Natural killer cell treated with Interleukin-12 subunit alpha and Interleukin-12 subunit beta and Interleukin-15 and Interleukin-18, amount 100 ng/mL, for 72 hours (primary cell): ENCODE data around the gene EDRF1. TPM values are rescaled to one million over a fixed set of nuclear protein-coding genes. Genes with fewer than 3 reads are reported as not detected.

Experiments used
- ATAC-seq, 2 donors: fragments of 150-1000 bp; cut with Tn5 transposase in 1 of 2; sonication (Bioruptor Pico), chemical (Tn5 transposase) in 1 of 2; 2 replicates each; pipeline ENCODE4 v1.10.0; 2021
- DNase-seq: peaks from one replicate; pipeline ENCODE4 v3.0.0; 2022; ENCODE audit warnings: low spot score
- H3K27ac Mint-ChIP-seq, 2 donors: 1 replicate in 1 of 2; 2 replicates in 1 of 2; pipeline ENCODE4 v1.8.0; 2022; ENCODE audit warnings: mixed read lengths in 2 of 2, mild to moderate bottlenecking in 1 of 2, moderate library complexity in 1 of 2
- H3K27me3 Mint-ChIP-seq, 2 donors: 1 replicate in 1 of 2; 2 replicates in 1 of 2; pipeline ENCODE4 v1.8.0; 2022; ENCODE audit warnings: mixed read lengths in 2 of 2
- H3K36me3 Mint-ChIP-seq: one replicate; pipeline ENCODE4 v1.8.0; 2022; ENCODE audit warnings: mixed read lengths
- H3K4me1 Mint-ChIP-seq, 2 donors: 1 replicate in 1 of 2; 2 replicates in 1 of 2; pipeline ENCODE4 v1.8.0; 2022; ENCODE audit warnings: low read depth in 2 of 2, mixed read lengths in 2 of 2, mild to moderate bottlenecking in 1 of 2
- H3K4me3 Mint-ChIP-seq: one replicate; pipeline ENCODE4 v1.8.0; 2022; ENCODE audit warnings: mixed read lengths
- H3K9me3 Mint-ChIP-seq: 2 replicates; pipeline ENCODE4 v1.8.0; 2022; ENCODE audit warnings: mixed read lengths
- total RNA-seq, 2 donors: library from RNA; stranded (reverse); gene quantifications; one replicate each; pipeline ENCODE4 v1.2.3, GENCODE V29; 2022

The EDRF1 gene, protein sequence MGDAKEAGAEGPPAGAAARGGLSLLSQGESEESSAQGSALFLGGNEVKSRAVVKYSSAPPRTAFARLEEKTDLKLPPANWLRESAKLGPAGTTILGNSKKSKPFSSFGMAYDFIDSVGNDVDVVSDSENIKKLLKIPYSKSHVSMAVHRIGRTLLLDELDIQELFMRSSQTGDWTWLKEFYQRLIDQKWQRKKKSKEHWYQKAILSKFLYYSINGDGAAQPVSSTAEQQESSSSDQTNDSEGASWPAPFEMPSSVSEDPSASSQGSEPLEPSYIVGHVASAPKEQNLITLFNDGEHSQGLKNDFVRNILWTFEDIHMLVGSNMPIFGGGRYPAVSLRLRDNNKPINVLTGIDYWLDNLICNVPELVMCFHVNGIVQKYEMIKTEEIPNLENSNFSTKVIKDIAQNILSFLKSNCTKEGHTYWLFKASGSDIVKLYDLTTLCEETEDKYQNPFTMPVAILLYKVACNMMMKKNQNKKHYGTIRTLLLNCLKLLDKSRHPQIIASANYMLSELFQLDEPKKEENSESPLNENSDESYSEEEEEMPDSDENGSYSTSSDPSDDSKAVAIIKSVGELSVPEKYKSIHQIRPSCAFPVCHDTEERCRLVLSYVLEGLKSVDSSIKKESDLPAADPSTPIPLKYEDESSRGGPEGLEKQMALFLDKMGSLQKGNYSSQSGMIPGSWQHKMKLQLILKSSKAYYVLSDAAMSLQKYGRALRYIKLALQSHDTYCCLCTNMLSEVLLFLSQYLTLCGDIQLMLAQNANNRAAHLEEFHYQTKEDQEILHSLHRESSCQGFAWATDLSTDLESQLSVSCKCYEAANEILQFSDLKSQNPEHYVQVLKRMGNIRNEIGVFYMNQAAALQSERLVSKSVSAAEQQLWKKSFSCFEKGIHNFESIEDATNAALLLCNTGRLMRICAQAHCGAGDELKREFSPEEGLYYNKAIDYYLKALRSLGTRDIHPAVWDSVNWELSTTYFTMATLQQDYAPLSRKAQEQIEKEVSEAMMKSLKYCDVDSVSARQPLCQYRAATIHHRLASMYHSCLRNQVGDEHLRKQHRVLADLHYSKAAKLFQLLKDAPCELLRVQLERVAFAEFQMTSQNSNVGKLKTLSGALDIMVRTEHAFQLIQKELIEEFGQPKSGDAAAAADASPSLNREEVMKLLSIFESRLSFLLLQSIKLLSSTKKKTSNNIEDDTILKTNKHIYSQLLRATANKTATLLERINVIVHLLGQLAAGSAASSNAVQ
- 10 to 100 TPM; 29.4 to 53.5 TPM for total RNA-seq

- ATAC-seq (peak; percentile 98 to 99), DNase-seq (peak; percentile 99)
- H3K27me3 Mint-ChIP-seq = no peaks in the 10 kb centered on the region
- H3K4me3 Mint-ChIP-seq = peak within 1 kb of the TSS; percentile 96
- H3K4me1 Mint-ChIP-seq = peaks cover 8 to 23% of the 10 kb centered on the region in 2 donors
- peaks cover 20% of the 10 kb centered on the region for H3K36me3 Mint-ChIP-seq
- no peaks in the 10 kb centered on the region for H3K9me3 Mint-ChIP-seq
- peak within 1 kb of the TSS; percentile 89 to 92 for H3K27ac Mint-ChIP-seq
Measured at GRCh38 chr10:125719173-125720001, at the start of gene EDRF1. Gene EDRF1, plus strand, starts transcription at chr10:125719709. Its CDS starts 99 bp downstream, at chr10:125719808.

DNA sequence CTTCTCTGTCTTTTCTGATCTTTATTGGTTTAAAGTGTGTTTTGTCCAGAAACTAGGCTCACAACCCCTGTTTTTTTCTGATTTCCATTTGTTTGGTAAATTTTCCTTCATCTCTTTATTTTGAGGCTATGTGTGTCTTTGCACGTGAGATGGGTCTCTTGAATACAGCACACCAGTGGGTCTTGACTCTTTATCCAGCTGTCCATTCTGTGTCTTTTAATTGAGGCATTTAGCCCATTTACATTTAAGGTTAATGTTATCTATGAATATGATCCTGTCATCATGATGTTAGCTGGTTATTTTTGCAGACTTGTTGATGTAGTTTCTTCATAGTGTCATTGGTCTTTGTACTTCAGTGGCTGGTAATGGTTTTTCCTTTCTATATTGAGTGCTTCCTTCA is 46.6 kb upstream of the EDRF1 start:
- DNase-seq (no peak), ATAC-seq (no peak)
- no peaks in the 10 kb centered on the region for H3K4me1 Mint-ChIP-seq
- peaks cover 30 to 51% of the 10 kb centered on the region in 2 donors for H3K27me3 Mint-ChIP-seq
- H3K27ac Mint-ChIP-seq = no peak overlapping the region
- H3K36me3 Mint-ChIP-seq = peaks cover 43% of the 10 kb centered on the region
- H3K4me3 Mint-ChIP-seq = no peak overlapping the region
- H3K9me3 Mint-ChIP-seq = peaks cover 12% of the 10 kb centered on the region

GRCh38 chr10:125679436-125679835 is 40.1 kb upstream of the EDRF1 start:
- Mint-ChIP-seq H3K4me3 (no peak overlapping the region), H3K9me3 (peaks cover 10% of the 10 kb centered on the region), H3K4me1 (no peaks in the 10 kb centered on the region), H3K27ac (no peak overlapping the region), H3K27me3 (peaks cover 20 to 24% of the 10 kb centered on the region in 2 donors), H3K36me3 (peaks cover 22% of the 10 kb centered on the region)
- ATAC-seq = no peak
- DNase-seq = no peak

DNA sequence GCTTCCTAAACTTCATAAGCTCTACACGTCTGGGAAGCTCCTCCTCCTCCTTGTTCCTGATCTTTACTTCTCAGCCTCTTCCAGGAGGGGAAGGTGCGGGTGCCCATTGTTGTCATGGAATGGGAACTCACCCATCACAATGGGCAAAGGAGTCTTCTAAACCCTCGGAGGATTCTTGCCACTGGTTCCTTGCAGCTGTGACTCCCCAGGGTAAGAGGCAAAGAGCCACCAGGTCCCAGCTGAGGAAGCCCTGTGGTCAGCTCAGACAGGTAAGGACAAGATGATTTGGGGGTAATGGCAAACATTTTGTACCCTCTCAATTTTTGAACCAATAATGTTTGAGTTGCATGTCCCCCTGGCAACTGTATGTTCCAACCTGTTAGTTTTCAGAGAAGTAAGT is 36.4 kb upstream of the EDRF1 start, which contains the start of gene TEX36:
Gene TEX36 (minus strand): TSS at position 101 of the 400 bp plus-strand sequence. CDS start 174 bp downstream, outside the sequence.
- ATAC-seq (no peak), DNase-seq (no peak)
- no peak within 1 kb of the TSS for H3K4me3 Mint-ChIP-seq
- no peak within 1 kb of the TSS for H3K27ac Mint-ChIP-seq
- no peaks in the 10 kb centered on the region for H3K4me1 Mint-ChIP-seq
- H3K9me3 Mint-ChIP-seq = peaks cover 2% of the 10 kb centered on the region
- H3K36me3 Mint-ChIP-seq = peaks cover 3% of the 10 kb centered on the region
- H3K27me3 Mint-ChIP-seq = peaks cover 10 to 22% of the 10 kb centered on the region in 2 donors

GRCh38 chr10:125683821-125684220 is 35.7 kb upstream of the EDRF1 start:
- Mint-ChIP-seq H3K4me1 (no peaks in the 10 kb centered on the region), H3K27me3 (peaks cover 12 to 25% of the 10 kb centered on the region in 2 donors), H3K9me3 (no peaks in the 10 kb centered on the region), H3K36me3 (no peaks in the 10 kb centered on the region), H3K4me3 (no peak overlapping the region), H3K27ac (no peak overlapping the region)
- DNase-seq (no peak), ATAC-seq (no peak)

GRCh38 chr10:125684581-125684980 is 34.9 kb upstream of the EDRF1 start:
- Mint-ChIP-seq H3K27me3 (peaks cover 15 to 25% of the 10 kb centered on the region in 2 donors), H3K4me3 (no peak overlapping the region), H3K9me3 (no peaks in the 10 kb centered on the region), H3K27ac (no peak overlapping the region), H3K4me1 (no peaks in the 10 kb centered on the region), H3K36me3 (no peaks in the 10 kb centered on the region)
- ATAC-seq (no peak), DNase-seq (no peak)

DNA sequence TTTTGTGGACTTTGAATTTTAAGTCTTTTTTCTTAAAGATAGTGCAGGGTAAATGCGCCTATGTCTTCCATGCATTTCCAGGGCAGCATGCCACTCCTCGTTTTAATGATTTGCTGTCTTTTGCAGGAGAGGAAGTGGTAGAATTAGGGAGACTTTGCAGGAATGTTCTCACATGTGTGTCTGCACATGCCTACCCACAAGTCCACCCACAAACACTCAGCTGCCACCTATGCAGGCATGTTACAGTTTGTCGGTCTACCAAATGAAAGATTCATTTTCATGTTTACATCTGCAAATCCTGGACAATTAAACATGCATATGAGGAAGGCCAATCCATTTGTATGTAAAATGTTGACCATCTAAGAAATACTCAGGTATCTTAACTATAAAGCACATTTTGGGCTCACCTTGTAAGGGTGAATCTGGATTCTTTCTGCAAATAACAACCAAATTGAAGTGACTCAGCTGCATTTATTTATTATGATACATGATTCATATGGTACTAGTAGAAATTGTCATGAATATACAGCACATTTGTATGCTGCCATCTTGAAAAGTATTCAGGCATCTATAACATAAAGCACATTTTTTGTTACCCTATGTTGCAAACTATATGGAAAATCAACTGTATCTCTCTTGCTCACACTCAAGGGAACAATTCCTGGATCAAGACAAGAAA is 31.9 kb upstream of the EDRF1 start:
- ATAC-seq = no peak
- Mint-ChIP-seq H3K9me3 (no peaks in the 10 kb centered on the region), H3K36me3 (no peaks in the 10 kb centered on the region), H3K4me1 (peaks cover 0 to 4% of the 10 kb centered on the region in 2 donors), H3K27ac (no peak overlapping the region), H3K27me3 (peaks cover 8 to 15% of the 10 kb centered on the region in 2 donors), H3K4me3 (no peak overlapping the region)
- DNase-seq = no peak

DNA sequence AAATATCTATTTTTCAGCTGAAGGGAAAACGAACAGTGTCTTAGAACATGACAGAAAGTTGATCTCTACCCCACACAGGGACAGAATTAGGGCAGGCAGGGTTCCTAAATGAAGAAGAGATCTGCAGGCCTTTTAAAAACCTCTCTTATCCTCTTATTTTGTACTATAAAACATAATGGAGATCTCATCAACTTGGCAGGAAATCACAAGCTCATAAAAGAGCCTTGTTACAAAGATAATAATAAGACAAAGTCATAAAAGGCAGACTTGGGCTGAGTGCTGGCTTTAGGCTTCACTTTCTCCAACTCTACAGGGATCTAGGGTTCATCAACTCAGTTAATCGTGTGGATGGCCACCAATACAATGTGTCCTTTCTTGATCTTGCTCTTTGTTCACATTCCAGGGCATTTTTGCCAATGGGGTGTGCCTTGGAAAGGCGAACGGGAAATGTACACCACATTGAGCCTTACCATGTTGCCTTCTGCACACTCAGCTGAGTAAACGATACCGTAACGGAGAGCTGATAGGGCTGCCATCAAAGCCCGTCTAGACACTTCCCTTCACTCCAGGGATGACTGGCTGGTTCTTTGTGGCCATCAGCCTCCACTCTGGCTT is 29.4 kb upstream of the EDRF1 start:
- Mint-ChIP-seq H3K27me3 (peaks cover 6 to 8% of the 10 kb centered on the region in 2 donors), H3K4me3 (no peak overlapping the region), H3K36me3 (no peaks in the 10 kb centered on the region), H3K4me1 (peaks cover 0 to 10% of the 10 kb centered on the region in 2 donors), H3K9me3 (no peaks in the 10 kb centered on the region), H3K27ac (no peak overlapping the region)
- no peak for ATAC-seq
- DNase-seq = no peak

- ATAC-seq (no peak), DNase-seq (no peak)
- Mint-ChIP-seq H3K9me3 (no peaks in the 10 kb centered on the region), H3K36me3 (no peaks in the 10 kb centered on the region), H3K4me1 (peaks cover 0 to 10% of the 10 kb centered on the region in 2 donors), H3K27ac (no peak overlapping the region), H3K4me3 (no peak overlapping the region), H3K27me3 (peaks cover 3 to 8% of the 10 kb centered on the region in 2 donors)
Measured at GRCh38 chr10:125691160-125691981, 28.1 kb upstream of the EDRF1 start.

DNA sequence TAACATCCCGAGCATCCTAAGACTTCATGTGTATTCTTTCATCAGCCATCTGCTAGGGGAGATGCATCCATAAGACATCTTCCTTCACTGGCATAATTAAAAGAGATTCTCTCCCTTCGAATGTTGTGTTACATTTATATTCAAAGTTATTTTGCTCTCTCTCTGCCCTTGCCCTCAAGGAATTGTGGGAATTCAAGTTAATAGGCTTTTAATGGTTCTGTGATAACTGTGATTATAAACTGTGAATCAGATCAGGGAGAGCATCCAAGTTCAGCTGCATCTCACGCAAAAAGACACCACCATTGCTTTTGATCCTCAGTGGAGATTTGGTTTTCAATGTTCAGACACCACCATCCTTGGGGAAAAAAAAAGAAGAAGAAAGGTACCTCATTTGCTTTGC is 27.3 kb upstream of the EDRF1 start:
- H3K9me3 Mint-ChIP-seq = no peaks in the 10 kb centered on the region
- peaks cover 3 to 8% of the 10 kb centered on the region in 2 donors for H3K27me3 Mint-ChIP-seq
- DNase-seq (no peak), ATAC-seq (no peak)
- H3K4me1 Mint-ChIP-seq = peaks cover 0 to 10% of the 10 kb centered on the region in 2 donors
- H3K36me3 Mint-ChIP-seq = no peaks in the 10 kb centered on the region
- no peak overlapping the region for H3K27ac Mint-ChIP-seq
- no peak overlapping the region for H3K4me3 Mint-ChIP-seq
